PC-9 (cell line): ENCODE results near the gene VAMP8. TPM values are rescaled to one million over a fixed set of nuclear protein-coding genes. Genes with fewer than 3 reads are reported as not detected.

Experiments used
- BruUV-seq: library from RNA; stranded (reverse); fragments of 400-500 nt; replicated peaks from 2 replicates; lab custom pipeline; 2021; lab: Mats Ljungman, UMichigan
- CTCF ChIA-PET: fragments of 300-600 bp; sonication (Branson Sonifier 250); formaldehyde crosslinking; loops from one replicate; lab custom pipeline; 2022; ENCODE audit warnings: antibody characterized with exemption; lab: Charles Lee
- POLR2A ChIA-PET: fragments of 300-600 bp; sonication (Branson Sonifier 250); formaldehyde crosslinking; loops from one replicate; lab custom pipeline; 2022; ENCODE audit warnings: antibody characterized with exemption; ENCODE audit not compliant: unreplicated experiment; lab: Charles Lee
- DNase-seq, 2 experiments: peaks; one replicate each; pipeline versions ENCODE4 v3.0.0 to v3.0.0-alpha.2; 2015 to 2022; ENCODE audit warnings: mixed read lengths in 1 of 2
- H2AFZ ChIP-seq: fragments of 200-600 bp; sonication (generic); 2 replicates; pipeline ENCODE4 v1.8.1; 2017; ENCODE audit warnings: antibody characterized with exemption
- H3F3A ChIP-seq: fragments of 200-600 bp; sonication (generic); 2 replicates; pipeline ENCODE4 v1.8.1; 2017; ENCODE audit warnings: antibody characterized with exemption, mild to moderate bottlenecking, low read depth; ENCODE audit not compliant: insufficient read depth
- H3K27ac ChIP-seq: fragments of 200-600 bp; sonication (generic); 2 replicates; pipeline ENCODE4 v1.6.1; 2016; ENCODE audit warnings: mixed run types
- H3K27me3 ChIP-seq: fragments of 200-600 bp; sonication (generic); 2 replicates; pipeline ENCODE4 v1.6.1; 2016; ENCODE audit warnings: low read depth, mixed run types; ENCODE audit not compliant: insufficient read depth
- H3K36me3 ChIP-seq: fragments of 200-600 bp; sonication (generic); 2 replicates; pipeline ENCODE4 v1.6.1; 2016; ENCODE audit warnings: low read depth, mixed run types
- H3K4me1 ChIP-seq: fragments of 200-600 bp; sonication (generic); replicated peaks from 2 replicates; pipeline ENCODE4 v1.6.1; 2016; ENCODE audit warnings: mixed run types; ENCODE audit not compliant: insufficient read depth
- H3K4me2 ChIP-seq: fragments of 200-600 bp; sonication (generic); 2 replicates; pipeline ENCODE4 v1.6.1; 2017; ENCODE audit warnings: mixed run types
- H3K4me3 ChIP-seq: fragments of 200-600 bp; sonication (generic); 2 replicates; pipeline ENCODE4 v1.6.1; 2016; ENCODE audit warnings: mixed run types
- H3K79me2 ChIP-seq: fragments of 200-600 bp; sonication (generic); 2 replicates; pipeline ENCODE4 v1.6.1; 2017; ENCODE audit warnings: low read depth, mixed run types
- H3K9me2 ChIP-seq: fragments of 200-600 bp; sonication (generic); 2 replicates; pipeline ENCODE4 v1.8.1; 2017; ENCODE audit warnings: mild to moderate bottlenecking; ENCODE audit not compliant: insufficient read depth
- H3K9me3 ChIP-seq: fragments of 200-600 bp; sonication (generic); 2 replicates; pipeline ENCODE4 v1.8.1; 2016; ENCODE audit warnings: low read depth; ENCODE audit not compliant: insufficient read depth
- H4K20me1 ChIP-seq: fragments of 200-600 bp; sonication (generic); 2 replicates; pipeline ENCODE4 v1.8.1; 2017; ENCODE audit not compliant: insufficient read depth
- CTCF ChIP-seq: fragments of 200-600 bp; sonication (generic); conservative IDR thresholded peaks from 2 replicates; pipeline ENCODE4 v1.6.1; 2017; ENCODE audit warnings: mixed run types, antibody characterized with exemption, mild to moderate bottlenecking, moderate library complexity
- EZH2 ChIP-seq: fragments of 200-600 bp; sonication (generic); IDR thresholded peaks from 2 replicates; pipeline ENCODE4 v1.8.0; 2017; ENCODE audit warnings: antibody characterized with exemption, low read depth
- intact Hi-C: fragments of 100-400 bp; cut with micrococcal nuclease; formaldehyde crosslinking; loops from one replicate; pipeline ENCODE4 v1.10.0; 2022; ENCODE audit not compliant: unreplicated experiment
- total RNA-seq: library from RNA; stranded (reverse); gene quantifications from 2 replicates; pipeline ENCODE4 v1.2.3, GENCODE V29; 2021

VAMP8 gene
- total RNA-seq, 1 experiment from 2014 or later: 124 TPM

- Histone ChIP-seq H2AFZ (no peak overlapping the region), H4K20me1 (peaks cover 40% of the 10 kb centered on the region), H3K79me2 (peaks cover 15% of the 10 kb centered on the region), H3K27me3 (no peaks in the 10 kb centered on the region), H3K36me3 (peaks cover 33% of the 10 kb centered on the region), H3K4me1 (peaks cover 12% of the 10 kb centered on the region), H3K27ac (peak overlapping the region; percentile 41), H3F3A (peaks cover 77% of the 10 kb centered on the region), H3K4me2 (no peak overlapping the region), H3K9me3 (no peaks in the 10 kb centered on the region), H3K4me3 (no peak overlapping the region), H3K9me2 (no peaks in the 10 kb centered on the region)
- TF ChIP-seq EZH2 (no peak), CTCF (no peak)
- POLR2A ChIA-PET: no interaction called here
- no TSS peak for BruUV-seq
- DNase-seq: no peak
- intact Hi-C loops: no loop called here
- CTCF ChIA-PET: no interaction called here
These were observed 30.1 kb upstream of the VAMP8 start for GRCh38 chr2:85547089-85547858.

DNA sequence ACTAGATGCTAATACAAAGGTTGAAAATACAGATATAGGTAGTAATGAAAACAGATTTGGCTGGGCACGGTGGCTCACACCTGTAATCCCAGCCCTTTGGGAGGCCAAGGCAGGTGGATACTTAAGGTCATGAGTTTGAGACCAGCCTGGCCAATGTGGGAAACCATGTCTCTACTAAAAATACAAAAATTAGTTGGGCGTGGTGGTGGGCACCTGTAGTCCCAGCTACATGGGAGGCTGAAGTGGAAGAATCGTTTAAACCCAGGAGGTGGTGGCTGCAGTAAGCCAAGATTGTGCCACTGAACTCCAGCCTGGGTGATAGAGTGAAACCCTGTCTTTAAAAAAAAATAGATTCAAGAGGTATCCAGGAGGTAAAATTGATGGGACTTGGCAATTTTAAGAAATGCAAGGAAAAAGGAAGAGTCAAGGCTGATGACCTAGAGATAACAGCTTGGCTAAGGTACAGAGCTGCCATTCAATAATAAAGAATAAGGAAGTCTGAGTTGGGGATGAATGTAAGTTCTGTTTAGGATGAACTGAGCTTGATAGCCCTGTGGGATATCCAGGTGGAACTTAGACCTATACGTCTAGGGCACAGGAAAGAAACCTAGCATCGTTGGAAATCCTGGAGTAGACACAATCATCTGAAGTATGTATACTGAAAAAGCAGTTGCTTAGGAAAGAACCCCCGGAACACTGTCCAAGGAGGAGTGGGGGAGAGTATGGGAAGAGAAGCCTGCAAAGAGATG is 29.4 kb upstream of the VAMP8 start:
- Histone ChIP-seq H3K9me3 (no peaks in the 10 kb centered on the region), H3K9me2 (no peaks in the 10 kb centered on the region), H3K4me3 (no peak overlapping the region), H4K20me1 (peaks cover 33% of the 10 kb centered on the region), H2AFZ (no peak overlapping the region), H3K4me1 (peaks cover 4% of the 10 kb centered on the region), H3K4me2 (no peak overlapping the region), H3K27me3 (no peaks in the 10 kb centered on the region), H3F3A (peaks cover 69% of the 10 kb centered on the region), H3K79me2 (peaks cover 7% of the 10 kb centered on the region), H3K36me3 (peaks cover 25% of the 10 kb centered on the region), H3K27ac (no peak overlapping the region)
- TF ChIP-seq EZH2 (no peak), CTCF (no peak)
- ChIA-PET CTCF (no interaction called here), POLR2A (no interaction called here)
- DNase-seq: no peak
- BruUV-seq: no TSS peak
- intact Hi-C loops: no loop called here

DNA sequence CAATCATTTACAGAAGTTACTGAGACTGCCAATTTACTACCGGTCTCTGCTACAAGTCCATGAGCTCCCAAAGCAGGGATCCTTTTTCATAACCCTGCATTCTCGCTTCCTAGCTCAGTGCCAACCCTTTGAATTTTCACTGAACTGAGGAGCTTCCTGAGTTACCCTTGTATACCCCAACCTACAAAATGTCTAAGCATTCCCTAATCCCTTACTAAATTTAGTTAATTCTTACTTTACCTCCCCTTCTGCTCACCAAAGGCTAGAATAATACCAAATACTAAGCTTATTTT is 28.8 kb upstream of the VAMP8 start:
- TF ChIP-seq EZH2: no peak
- no peak for TF ChIP-seq CTCF
- H3K36me3 ChIP-seq: peaks cover 20% of the 10 kb centered on the region
- no TSS peak for BruUV-seq

More for the DNA sequence above, 28.8 kb upstream of the VAMP8 start:
- POLR2A ChIA-PET: no interaction called here
- Histone ChIP-seq H3K9me2 (no peaks in the 10 kb centered on the region), H3F3A (peaks cover 64% of the 10 kb centered on the region), H3K9me3 (no peaks in the 10 kb centered on the region), H4K20me1 (peaks cover 27% of the 10 kb centered on the region), H3K27ac (no peak overlapping the region), H3K4me1 (no peaks in the 10 kb centered on the region), H3K27me3 (no peaks in the 10 kb centered on the region), H2AFZ (no peak overlapping the region), H3K4me3 (no peak overlapping the region), H3K4me2 (no peak overlapping the region), H3K79me2 (peaks cover 2% of the 10 kb centered on the region)
- no peak for DNase-seq
- intact Hi-C loops: no loop called here
- CTCF ChIA-PET: interaction anchor here (0.7 kb wide), 1 partner anchor 194 kb away, joined by 3 read pairs; the partner anchor contains the start of genes ELMOD3 and RETSAT
